Adipose tissue (tissue), 3 donors: ENCODE measurements around the gene TAF5L. TPM values are rescaled to one million over a fixed set of nuclear protein-coding genes. Genes with fewer than 3 reads are reported as not detected.
"Not testable (repeated sequence)": the region's sequence is repeated elsewhere in the genome, so short reads cannot be mapped to it uniquely, and the experiment has no call there.

Experiments used
- H3K27ac ChIP-seq: one replicate; pipeline ENCODE4 v1.5.1; 2013; ENCODE audit warnings: low read depth, low read length
- WGBS, 3 donors: extraction: QIAGEN DNeasy Blood & Tissue Kit; methylation state at CpG; one replicate each; pipeline ENCODE4 v1.1.7; 2013; 5-methylcytosine and 5-hydroxymethylcytosine counted together
- polyA plus RNA-seq, 3 donors: library from polyadenylated mRNA; stranded (reverse); fragments of 200-250 nt; gene quantifications; one replicate each; pipeline ENCODE4 v1.2.3, GENCODE V29; 2013
- donor health status: healthy with polysubstance abuse.
- donor health status: Bipolar disorder and iron deficiency.
- donor health status: healthy.

The TAF5L gene
- polyA plus RNA-seq, 3 donors = 4.8 to 19.3 (median 11.2) TPM

GRCh38 chr1:229582011-229582694 is 43.8 kb downstream of the TAF5L start:
- WGBS, 3 donors = 19 to 28% (median 23%) methylated on average over 11 of the region's 11 CpGs
- no peak overlapping the region for H3K27ac ChIP-seq

GRCh38 chr1:229581485-229581884 is 44.4 kb downstream of the TAF5L start:
- 85 to 88% (median 85%) methylated on average over 3 of the region's 3 CpGs for WGBS, 3 donors
- H3K27ac ChIP-seq = no peak overlapping the region

- no peak overlapping the region for H3K27ac ChIP-seq
- 23 to 50% (median 25%) methylated on average over 9 of the region's 9 CpGs for WGBS, 3 donors
These were observed 46.8 kb downstream of the TAF5L start for GRCh38 chr1:229579059-229579673.

GRCh38 chr1:229578168-229579058 is 47.5 kb downstream of the TAF5L start:
- no peak overlapping the region for H3K27ac ChIP-seq
- WGBS, 3 donors = 66 to 77% (median 68%) methylated on average over 14 of the region's 14 CpGs

DNA sequence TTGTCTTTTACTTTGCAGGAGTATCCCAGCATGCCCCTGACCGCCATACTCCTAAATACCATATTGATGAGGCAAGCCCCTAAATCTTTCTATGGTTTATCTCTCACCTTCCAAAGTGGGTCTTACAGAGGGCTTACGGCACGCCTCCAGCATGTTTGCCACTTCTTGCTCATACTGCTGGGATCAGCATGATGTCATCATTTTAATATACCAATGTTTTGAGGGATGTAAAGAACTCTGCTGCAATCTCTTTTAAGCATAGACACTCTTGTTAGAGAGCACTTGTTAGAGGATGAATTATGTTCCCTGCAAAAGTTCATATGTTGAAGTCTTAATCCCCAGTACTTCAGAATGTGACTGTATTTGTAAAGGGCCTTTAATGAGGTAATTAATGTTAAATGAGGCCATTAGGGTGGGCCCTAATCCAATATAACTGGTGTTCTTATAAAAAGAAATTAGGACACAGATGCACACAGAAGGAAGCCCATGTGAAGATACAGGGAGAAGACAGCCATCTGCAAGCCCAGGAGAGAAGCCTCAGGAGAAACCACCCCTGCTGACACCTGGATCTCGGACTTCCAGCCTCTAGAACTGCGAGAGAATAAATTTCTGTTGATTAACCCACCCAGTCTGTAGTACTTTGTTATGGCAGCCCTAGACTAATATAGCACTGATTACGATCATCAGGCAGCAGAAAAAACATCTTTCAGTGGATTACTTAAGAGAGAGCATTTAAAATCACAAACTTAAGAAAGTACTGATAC is 51.1 kb downstream of the TAF5L start:
- H3K27ac ChIP-seq = no peak overlapping the region
- WGBS, 3 donors = 89 to 95% (median 95%) methylated on average over 6 of the region's 6 CpGs

- 66 to 81% (median 70%) methylated on average over 2 of the region's 2 CpGs for WGBS, 3 donors
- H3K27ac ChIP-seq = no peak overlapping the region
These were observed 53.6 kb downstream of the TAF5L start for GRCh38 chr1:229572286-229572685.

- no peak overlapping the region for H3K27ac ChIP-seq
- 20 to 48% (median 46%) methylated on average over 2 of the region's 2 CpGs for WGBS, 3 donors
These were observed 54.9 kb downstream of the TAF5L start for GRCh38 chr1:229570891-229571516.

GRCh38 chr1:229570305-229570704 is 55.6 kb downstream of the TAF5L start:
- 64 to 77% (median 71%) methylated on average over 20 of the region's 20 CpGs for WGBS, 3 donors
- no peak overlapping the region for H3K27ac ChIP-seq

GRCh38 chr1:229567109-229567868 is 58.6 kb downstream of the TAF5L start:
- no peak overlapping the region for H3K27ac ChIP-seq
- WGBS, 3 donors = 57 to 66% (median 59%) methylated on average over 13 of the region's 13 CpGs

DNA sequence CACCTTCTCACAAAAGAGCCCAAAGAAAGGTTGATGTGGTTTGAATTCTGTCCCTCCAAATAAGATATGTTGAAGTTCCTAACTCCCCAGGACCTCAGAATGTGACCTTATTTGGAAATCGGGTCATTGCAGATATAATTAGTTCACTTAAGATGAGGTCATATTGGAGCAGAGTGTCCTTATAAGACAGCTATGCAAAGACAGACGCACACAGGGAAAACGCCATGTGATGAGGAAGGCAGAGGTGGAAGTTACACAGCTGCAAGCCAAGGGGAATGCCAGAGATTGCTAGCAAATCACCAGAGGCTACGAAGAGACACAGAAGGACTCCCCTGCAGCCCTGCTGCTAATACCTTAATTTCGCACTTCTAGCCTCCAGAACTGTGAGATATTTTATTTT is 62.2 kb downstream of the TAF5L start:
- 34 to 46% (median 45%) methylated on average over 5 of the region's 5 CpGs for WGBS, 3 donors
- no peak overlapping the region for H3K27ac ChIP-seq

GRCh38 chr1:229563241-229563640 is 62.7 kb downstream of the TAF5L start:
- 33 to 64% (median 60%) methylated on average over 7 of the region's 7 CpGs for WGBS, 3 donors
- no peak overlapping the region for H3K27ac ChIP-seq

DNA sequence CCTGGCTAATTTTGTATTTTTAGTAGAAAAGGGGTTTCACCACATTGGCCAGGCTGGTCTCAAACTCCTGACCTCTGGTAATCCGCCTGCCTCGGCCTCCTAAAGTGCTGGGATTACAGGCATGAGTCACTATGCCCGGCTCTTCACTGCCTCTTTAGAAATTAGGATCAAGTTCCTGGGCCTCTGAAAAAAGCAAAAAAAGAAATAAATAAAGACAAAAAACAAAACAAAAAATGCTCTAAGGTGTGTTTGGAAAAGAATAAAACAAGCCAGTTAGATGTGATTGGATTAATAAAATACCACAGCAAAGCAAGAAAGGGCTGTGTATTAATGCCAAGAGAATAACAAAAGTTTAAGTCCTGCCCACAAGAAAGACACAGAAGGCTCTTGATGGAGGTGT is 63.2 kb downstream of the TAF5L start:
- H3K27ac ChIP-seq = no peak overlapping the region

GRCh38 chr1:229561141-229561540 is 64.8 kb downstream of the TAF5L start:
- no peak overlapping the region for H3K27ac ChIP-seq
- 76 to 90% (median 79%) methylated on average over 5 of the region's 5 CpGs for WGBS, 3 donors

More for the DNA sequence above, 63.2 kb downstream of the TAF5L start:
- WGBS, 3 donors = 89 to 96% (median 89%) methylated on average over 3 of the region's 3 CpGs

DNA sequence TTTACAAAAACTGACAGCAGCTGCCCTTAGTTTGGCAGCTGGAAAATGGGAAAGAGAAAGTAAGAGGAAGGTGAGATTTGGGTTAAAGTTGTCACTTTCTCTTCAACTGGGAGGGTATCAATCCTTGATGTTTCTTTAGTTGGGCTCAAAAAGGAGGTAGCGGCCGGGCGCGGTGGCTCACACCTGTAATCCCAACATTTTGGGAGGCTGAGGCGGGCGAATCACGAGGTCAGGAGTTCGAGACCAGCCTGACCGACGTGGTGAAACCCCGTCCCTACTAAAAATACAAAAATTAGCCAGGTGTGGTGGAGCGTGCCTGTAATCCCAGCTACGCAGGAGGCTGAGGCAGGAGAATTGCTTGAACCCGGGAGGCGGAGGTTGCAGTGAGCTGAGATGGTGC is 65.8 kb downstream of the TAF5L start:
- H3K27ac ChIP-seq = not testable (repeated sequence)
- WGBS, 3 donors = 92 to 97% (median 95%) methylated on average over 15 of the region's 15 CpGs

DNA sequence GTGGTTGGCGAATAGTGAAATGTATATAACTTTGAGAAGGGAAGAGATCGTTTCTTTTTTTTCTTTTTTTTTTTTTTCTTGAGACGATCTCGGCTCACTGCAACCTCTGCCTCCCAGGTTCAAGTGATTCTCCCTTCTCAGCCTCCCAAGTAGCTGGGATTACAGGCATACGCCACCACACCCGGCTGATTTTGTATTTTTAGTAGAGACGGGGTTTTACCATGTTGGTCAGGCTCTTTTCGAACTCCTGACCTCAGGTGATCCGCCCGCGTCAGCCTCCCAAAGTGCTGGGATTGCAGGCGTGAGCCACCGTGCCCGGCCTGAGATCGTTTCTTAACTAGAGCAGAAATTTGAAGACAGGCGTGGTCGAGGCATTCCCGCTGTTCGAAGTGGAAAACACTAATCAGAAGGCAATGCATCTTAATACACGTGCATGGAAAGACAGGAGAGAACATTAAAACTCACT is 66.6 kb downstream of the TAF5L start:
- WGBS, 3 donors = 19 to 45% (median 43%) methylated on average over 18 to 20 of the region's 20 CpGs

DNA sequence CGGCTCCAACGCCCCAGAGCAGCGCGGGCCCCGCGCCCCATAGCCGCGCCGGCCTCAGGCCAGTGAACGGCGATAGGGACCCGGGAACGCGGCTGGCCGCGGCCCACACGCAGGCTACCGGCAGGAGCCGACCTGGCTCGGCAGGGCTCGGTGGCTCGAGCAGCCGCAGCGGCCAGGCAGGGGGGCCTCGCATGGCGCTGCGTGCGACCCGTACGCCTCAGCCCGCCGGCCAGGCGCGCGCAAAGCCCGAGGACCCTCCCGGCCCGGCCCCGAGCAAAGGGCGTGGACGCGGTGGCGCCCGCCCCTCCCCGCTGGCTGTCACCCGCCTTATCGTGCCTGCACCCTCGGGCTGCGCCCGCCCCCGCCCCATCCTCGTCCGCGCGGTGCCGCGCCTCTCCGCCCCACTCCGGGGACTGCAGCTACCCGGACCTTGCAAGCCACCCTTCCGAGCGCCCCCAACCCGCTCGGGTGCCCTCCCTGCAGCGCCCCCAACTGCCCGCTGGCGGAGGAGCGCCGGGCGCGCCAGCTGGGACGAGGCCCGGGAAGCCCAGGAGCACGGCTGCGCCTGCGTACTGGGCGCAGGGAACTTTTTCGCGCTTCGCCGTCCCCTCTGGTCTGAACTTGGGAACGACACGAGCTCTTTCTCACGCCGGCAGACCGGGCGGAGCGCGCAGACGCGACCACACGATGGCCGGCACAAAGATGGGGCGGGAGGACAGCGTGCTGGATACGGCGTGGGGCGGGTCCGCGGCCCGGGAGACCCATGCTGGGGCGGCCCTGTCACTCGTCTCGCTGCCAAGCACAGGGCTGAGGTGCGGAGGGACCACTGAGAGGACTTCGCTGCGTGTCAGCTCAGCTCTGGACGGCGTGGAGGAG is 67.2 kb downstream of the TAF5L start, which contains the start of gene ABCB10:
Gene ABCB10, minus strand, starts transcription at position 248 of the 876 bp plus-strand sequence. Its CDS starts 55 bp downstream, at position 193.
- H3K27ac ChIP-seq = no peak within 1 kb of the TSS
- 0 to 1% (median 0%) methylated on average over 69 to 109 of the region's 109 CpGs for WGBS, 3 donors

More for the DNA sequence above, 66.6 kb downstream of the TAF5L start:
- not testable (repeated sequence) for H3K27ac ChIP-seq
